ENCODE data around the gene RCBTB1.
A peak's percentile ranks its signal among the peaks of the same experiment; 100 is the strongest.
"Not testable (repeated sequence)": the region's sequence is repeated elsewhere in the genome, so short reads cannot be mapped to it uniquely, and the experiment has no call there.

RCBTB1 gene

DNA sequence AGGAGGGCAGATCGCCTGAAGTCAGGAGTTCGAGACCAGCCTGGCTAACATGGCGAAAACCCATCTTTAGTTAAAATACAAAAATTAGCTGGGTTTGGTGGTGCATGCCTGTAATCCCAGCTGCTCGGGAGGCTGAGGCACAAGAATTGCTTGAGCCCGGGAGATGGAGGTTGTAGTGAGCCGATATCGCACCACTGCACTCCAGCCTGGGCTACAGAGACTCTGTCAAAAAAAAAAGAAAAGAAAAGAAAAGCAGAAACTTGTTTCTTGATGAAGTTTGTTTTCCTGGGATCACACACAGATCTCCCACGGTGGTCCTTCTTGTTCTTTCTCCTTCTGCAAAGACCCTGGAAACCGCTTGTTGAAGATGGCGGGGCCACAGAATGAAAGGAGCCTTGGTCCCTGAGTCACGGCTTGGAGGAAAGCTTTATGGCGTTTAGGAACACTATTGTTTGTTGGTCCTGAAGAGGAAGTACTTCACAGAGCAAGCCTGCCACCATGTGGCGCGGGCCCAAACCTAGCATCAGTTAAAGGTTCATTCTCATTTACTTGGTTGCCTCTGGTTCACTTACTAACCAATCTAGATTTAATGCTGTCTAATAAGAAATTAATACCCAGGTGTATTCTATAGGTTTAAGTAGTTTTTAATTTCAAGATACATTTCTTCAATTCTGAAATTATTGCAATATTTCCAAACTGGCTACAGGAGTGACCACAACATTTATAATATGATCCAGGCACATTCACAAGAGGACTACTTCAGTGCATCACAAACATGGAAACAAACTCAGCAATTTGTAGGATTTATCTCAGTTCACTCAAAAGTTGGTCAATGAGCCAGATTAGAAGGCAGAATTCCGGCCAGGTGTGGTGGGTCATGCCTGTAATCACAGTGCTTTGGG lies 21.6 kb upstream of the RCBTB1 start:
- H3K4me3 ChIP-seq (ENCODE audit: low read depth, low read length), result no peak overlapping the region

DNA sequence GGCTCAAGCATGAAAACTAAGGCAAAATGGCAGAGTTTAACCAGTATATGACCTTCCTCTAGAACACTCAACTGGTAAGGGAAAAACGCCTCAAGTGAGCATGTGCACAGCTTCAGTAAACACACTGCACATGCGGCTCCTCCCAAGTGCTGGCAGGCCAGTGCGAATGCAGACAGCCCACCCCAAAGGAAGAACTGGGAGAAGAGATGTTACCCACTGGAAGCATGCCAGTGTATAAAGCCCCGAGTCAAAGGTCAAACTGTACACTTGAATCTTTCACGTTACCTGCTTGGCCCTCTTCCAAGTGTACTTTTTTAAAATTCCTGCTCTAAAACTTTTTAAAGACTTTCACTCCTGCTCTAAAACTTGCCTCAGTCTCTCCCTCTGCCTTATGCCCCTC lies 19.2 kb upstream of the RCBTB1 start:
- no peak overlapping the region for H3K4me3 ChIP-seq (ENCODE audit: low read depth, low read length)

DNA sequence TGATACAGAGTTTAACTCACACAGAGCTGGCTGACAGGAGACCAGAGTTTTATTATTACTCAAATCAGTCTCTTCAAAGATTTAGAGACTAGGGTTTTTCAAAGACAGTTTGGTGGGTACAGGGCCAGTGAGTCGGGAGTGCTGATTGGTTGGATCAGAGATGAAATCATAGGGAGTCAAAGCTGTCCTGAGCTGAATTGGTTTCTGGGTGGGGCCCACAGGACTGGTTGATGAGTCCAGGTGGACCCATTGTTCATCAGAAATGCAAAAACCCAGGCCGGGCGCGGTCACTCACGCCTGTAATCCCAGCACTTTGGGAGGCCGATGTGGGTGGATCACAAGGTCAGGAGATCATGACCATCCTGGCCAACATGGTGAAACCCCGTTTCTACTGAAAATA lies 17.3 kb upstream of the RCBTB1 start:
- not testable (repeated sequence) for H3K4me3 ChIP-seq (ENCODE audit: low read depth, low read length)

DNA sequence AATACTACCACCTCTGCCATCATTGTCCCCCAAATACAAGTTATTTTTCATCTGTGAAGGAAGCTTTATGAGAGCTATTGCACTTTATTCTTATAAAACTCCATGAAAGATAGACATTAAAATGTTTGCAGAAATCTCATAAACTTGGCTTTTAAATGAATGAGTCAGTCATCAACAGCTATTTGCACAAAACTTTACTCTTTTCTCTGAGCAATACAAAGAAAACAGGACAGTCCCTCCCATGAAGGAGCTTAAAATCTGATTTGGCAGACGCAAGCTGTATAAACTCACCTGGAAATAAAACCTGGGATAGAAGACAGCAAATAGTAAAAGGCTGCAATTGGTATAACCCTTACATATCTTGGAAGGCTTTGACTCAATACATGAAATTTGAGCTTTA lies 16.6 kb upstream of the RCBTB1 start:
- H3K4me3 ChIP-seq (ENCODE audit: low read depth, low read length), result no peak overlapping the region

DNA sequence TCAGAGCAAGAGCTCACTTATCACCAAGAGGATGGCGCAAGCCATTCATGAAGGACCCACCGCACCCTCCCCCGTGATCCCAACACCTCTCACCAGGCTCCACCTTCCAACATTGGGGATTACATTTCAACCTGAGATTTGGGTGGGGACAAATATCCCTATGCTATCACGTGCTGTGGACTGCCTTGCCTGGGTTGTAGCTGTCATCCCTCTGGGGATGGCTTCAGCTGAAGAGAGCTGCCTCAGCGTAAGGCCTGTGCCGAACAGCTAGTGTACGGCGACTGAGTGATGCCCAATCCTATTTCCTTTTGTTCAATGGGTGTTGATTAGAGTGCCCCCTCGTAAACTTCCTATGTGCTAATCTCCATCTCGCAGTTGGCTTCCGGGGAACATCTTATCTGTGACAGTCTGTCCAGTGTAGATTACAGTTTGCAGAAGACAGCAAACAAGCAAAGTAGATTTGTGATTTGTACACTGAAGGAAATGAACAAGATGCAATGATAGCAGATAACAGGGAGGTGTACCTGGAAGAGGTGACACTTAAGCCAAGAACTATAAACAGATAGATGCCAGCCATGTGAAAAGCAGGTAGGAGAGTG lies 11.8 kb upstream of the RCBTB1 start:
- H3K4me3 ChIP-seq (ENCODE audit: low read depth, low read length), result no peak overlapping the region

DNA sequence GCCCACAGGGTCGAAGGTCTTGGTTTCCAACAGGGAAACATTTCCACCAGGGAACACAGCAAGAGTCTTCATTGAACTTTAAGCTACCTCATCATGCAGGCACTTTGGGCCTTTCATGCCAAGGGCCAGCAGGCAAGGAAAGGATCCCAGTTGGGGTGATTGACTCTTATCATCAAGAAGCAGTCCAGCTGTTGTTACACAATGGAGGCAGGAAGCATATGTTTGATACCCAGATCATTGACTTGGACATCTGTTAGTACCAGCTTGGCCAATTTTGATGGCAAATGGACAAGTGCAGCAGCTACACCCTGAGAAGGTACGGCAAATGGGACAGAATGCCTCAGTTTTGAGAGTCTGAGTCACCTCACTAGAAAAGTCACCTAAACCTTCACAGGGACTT lies 10.9 kb upstream of the RCBTB1 start:
- H3K4me3 ChIP-seq (ENCODE audit: low read depth, low read length), result no peak overlapping the region

DNA sequence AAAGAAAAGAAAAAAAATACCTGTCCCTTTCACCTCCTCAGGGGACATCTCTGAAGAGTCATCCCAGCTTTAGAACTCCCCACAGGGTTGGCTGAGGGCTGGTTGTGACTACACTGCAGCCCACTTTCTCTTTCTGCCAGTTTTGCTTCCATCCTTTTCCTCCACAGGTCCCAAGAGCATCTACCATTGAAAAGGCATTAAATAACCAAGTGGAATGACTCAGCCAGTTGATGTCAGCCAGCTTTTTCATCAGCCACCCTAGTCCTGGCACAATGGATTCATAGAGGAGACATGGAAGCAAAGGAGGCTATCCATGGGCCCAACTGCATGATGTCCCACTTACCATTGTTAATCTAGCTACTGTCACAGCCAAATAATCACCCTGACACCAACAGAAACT lies 9.2 kb upstream of the RCBTB1 start:
- no peak overlapping the region for H3K4me3 ChIP-seq (ENCODE audit: low read depth, low read length)

DNA sequence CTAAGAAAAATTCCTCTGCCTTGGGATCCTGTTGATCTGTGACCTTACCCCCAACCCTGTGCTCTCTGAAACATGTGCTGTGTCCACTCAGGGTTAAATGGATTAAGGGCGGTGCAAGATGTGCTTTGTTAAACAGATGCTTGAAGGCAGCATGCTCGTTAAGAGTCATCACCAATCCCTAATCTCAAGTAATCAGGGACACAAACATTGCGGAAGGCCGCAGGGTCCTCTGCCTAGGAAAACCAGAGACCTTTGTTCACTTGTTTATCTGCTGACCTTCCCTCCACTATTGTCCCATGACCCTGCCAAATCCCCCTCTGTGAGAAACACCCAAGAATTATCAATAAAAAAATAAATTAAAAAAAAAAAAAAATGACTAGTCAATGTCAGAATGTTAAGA lies 8.5 kb upstream of the RCBTB1 start:
- not testable (repeated sequence) for H3K4me3 ChIP-seq (ENCODE audit: low read depth, low read length)

DNA sequence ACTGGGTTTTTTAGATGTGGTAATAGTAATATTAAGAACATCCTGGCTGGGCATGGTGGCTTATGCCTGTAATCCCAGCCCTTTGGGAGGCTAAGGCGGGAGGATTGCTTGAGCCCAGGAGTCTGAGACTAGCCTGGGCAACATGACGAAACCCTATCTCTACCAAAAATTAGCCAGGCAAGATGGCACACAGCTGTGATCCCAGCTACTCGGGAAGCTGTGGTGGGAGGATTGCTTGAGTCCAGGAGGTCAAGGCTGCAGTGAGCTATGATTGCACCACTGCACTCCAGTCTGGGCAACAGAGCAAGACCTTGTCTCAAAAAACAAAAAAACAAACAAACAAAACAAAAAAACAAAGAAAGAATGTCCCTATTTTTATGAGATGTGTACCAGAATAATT lies 5.4 kb upstream of the RCBTB1 start:
- not testable (repeated sequence) for H3K4me3 ChIP-seq (ENCODE audit: low read depth, low read length)

DNA sequence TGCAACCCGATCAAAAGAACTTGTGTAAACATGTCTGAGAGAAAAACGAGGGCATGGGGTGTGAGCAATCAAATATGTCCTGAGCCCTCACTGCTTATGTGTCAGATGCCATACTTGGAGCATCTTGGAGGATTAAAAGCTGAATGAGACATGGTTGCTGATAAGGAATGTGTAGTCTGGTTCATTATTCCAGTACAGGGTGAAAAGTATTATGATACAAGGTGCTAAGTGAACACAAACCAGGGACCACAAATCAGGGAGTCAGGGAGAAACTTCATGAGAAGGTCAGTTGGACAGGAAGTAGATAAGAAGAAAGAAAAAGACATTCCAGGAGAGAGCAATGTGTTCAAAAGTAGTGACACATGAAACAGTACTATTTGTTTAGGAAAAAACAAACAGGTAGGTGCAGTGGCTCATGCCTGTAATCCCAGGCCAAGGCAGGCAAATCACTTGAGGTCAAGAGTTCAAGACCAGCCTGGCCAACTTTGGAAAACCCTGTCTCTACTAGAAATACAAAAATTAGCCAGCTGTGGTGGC lies 2.0 kb upstream of the RCBTB1 start:
- H3K4me3 ChIP-seq (ENCODE audit: low read depth, low read length), result no peak overlapping the region

DNA sequence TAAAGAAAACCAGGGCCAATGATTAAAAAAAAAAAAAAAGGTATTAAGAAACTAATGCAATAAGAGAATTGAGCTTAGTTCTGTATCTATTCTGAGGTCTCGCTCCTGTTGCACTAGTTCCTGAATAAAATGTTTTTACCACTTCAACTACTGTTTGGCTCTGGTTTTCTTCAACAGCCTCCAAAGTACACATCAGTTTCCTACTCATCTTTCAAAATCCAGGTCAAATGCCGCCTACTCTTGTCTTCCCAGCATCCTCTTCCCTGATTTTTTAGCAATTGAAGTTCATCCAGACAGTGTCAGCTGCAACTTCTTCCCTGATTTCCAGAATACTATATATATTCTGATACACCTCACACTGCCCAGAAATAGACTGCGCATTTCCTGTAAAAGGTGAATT lies 1.4 kb upstream of the RCBTB1 start:
- H3K4me3 ChIP-seq (ENCODE audit: low read depth, low read length), result no peak overlapping the region

DNA sequence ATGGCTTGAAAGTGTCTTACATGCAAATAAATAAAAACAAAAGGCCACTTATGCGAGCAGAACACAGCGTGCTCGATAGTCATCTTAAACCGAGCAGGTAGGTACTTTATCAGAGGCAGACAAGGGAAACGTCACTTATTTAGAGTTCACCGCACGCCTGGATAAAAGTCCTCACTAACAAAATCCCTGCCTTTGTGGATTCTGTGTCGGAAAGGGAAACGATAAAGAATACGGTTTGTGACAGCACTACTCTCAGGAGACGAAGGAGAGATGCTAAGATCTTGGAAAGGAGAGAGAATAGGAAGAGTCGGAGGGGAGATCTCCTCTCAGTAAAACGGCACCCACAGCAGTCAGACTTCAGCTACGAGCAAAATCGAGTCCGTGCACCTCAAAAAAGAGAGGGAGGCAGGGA lies 581 bp downstream of the RCBTB1 start:
- H3K4me3 ChIP-seq (ENCODE audit: low read depth, low read length), result peak overlapping the region; percentile 92

DNA sequence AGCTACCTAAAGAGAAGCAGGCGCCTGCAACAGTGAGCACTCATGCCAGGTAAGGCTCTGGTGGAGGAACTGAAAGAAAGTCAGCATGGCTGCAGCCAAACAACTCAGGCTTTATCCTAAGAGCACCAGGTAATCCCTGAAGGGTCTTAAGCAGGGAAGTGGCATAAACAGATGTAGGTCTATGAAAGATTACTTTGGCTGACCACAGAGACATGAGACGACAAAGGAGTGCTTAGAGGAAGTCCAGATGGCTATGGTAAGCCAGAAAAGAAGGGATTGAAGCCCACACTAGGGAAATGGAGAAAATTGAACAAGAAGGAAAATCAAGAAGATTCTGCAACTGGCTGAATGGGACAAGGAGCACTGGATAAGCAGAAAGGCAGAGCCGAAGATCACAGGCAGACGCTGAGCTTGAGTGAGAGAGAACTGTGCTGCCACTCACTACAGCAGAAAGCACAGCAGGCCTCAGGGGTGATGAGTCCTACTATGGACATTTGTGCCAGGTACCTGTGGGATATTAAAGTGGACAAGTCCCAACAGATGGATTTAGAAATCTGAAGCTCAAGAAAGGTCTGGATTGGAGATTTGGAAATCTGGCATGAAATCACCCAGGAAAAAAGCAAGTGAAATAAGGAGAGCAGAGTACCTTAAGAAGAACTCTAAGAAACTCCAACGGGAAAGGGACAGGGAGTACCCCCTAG lies 4.2 kb downstream of the RCBTB1 start:
- H3K4me3 ChIP-seq (ENCODE audit: low read depth, low read length), result no peak overlapping the region

DNA sequence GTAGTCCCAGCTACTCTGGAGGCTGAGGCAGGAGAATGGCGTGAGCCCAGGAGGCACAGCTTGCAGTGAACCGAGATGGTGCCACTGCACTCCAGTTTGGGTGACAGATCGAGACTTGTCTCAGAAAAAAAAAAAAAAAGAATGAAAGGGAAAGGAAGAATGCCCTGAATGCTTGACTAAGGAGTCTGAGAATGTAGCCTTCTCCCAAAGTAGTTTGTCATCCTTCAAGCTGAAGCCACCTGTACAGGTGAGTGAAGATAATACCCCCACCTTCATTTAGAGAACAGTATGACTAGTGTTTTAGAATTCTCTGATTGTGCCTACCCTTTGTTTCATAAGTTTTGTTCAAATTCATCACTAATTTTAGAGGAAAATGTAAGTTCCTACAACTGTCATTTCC lies 5.9 kb downstream of the RCBTB1 start:
- no peak overlapping the region for H3K4me3 ChIP-seq (ENCODE audit: low read depth, low read length)

DNA sequence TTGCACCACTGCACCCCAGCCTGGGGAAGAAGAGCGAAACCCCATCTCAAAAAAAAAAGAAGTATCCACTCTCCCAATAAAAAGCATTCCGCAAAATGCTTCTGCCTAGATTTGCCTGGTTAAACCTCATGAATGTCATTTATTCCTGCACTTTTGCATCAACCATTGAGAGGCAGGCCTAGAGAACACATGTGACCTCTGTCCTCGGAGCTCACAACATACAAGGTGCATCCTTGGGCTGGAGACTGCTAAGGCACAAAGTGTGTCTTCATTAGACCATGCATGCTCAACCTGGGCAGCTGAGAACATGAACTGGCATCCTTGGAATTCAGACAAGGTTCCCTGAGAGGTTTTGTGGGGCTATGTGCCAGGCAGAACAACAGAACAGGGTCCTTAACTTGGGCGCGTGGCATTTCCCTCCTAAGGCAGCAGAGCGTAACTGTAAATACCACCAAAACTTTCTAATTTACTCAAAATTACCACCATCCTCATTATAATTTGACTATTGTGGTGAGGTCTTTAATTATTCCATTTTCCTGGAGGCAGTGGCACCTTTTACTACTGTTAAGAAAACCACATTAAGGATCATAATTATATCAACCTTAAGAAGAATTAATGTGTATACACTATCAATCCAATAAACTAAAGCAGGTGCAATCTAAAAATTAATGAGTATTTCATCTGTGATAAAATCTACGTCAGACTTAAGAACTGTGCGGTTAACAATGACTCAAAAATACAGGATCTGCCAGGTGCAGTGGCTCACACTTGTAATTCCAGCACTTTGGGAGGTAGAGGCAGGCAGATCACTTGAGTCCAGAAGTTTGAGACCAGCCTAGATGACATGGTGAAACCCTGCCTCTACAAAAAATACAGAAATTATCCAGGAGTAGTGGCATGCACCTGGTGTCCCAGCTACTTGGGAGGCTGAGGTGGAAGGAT lies 13.8 kb downstream of the RCBTB1 start:
- H3K4me3 ChIP-seq (ENCODE audit: low read depth, low read length), result no peak overlapping the region

DNA sequence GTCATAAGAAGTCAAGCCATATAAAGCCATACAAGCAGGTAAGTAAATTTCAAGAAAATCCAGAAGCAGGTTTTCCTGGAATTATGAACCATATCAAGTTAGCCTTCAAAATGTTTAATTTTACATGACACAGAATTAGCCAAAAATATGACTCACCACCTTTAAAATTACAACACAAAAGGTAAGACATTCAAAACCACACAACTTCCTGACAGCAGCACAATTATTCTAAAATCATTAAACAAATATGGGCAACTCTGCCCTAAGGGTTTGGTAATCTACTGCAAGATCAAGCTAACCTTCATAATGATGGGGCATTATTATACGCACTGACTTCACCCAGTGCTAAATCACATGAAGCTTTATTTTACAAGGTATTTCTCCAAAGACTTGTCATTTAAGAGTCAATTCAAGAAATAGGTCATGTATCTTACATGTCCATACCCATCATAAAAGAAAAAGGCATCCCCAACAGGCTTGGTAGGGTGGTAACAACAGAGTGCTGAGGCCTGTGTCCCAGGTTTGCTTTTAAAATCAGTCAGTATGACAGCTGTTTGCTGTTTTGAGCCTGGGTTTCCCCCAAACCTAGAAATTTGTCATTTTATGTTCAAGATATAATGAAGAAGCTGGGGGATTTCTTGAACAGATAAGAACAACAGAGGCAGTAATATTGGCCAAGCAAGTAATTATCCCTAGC lies 15.2 kb downstream of the RCBTB1 start:
- H3K4me3 ChIP-seq (ENCODE audit: low read depth, low read length), result no peak overlapping the region

DNA sequence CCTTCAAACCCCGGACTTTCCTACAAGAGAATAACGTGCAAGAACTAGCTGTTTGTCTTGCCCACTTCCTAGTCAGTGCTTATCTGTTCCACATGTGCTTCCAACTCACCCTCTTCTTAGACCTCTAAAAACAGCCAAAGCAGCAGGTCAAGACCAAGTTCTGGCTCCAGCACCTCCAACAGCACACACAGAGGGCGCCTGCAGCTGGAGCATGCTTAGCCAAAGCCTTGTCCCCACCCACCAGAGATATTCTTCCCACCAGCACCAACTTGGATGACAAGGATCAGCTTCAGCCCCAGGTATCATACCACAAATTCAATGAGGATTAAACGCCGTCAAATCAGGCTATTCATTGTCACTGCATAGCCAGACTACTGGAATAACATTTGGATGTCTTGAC lies 17.9 kb downstream of the RCBTB1 start:
- no peak overlapping the region for H3K4me3 ChIP-seq (ENCODE audit: low read depth, low read length)

DNA sequence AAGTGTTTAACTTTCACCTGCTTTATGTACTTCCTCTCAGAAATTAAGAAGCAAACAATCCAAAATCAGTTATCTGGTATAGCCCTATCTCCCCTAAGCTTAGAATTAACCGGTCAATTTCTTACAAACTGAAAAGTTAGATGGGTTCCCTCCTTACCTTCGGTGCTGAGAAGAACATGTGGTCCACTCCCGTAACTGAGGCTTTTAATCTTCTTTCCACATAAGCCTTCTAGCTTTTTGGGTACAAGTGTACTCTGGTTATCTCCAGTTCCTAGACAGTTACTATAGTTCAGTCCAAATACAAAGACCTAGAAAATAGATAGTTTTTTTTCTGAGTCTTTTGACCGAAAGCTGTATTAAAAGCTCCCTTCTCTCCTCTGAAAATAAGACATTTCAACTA lies 18.9 kb downstream of the RCBTB1 start:
- no peak overlapping the region for H3K4me3 ChIP-seq (ENCODE audit: low read depth, low read length)

DNA sequence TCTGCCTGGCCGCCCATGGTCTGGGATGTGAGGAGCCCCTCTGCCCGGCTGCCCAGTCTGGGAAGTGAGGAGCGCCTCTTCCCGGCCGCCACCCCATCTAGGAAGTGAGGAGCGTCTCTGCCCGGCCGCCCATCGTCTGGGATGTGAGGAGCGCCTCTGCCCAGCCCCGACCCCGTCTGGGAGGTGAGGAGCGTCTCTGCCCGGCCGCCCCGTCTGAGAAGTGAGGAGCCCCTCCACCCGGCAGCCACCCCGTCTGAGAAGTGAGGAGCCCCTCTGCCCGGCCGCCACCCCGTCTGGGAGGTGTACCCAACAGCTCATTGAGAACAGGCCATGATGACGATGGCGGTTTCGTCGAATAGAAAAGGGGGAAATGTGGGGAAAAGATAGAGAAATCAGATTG lies 19.9 kb downstream of the RCBTB1 start:
- not testable (repeated sequence) for H3K4me3 ChIP-seq (ENCODE audit: low read depth, low read length)

DNA sequence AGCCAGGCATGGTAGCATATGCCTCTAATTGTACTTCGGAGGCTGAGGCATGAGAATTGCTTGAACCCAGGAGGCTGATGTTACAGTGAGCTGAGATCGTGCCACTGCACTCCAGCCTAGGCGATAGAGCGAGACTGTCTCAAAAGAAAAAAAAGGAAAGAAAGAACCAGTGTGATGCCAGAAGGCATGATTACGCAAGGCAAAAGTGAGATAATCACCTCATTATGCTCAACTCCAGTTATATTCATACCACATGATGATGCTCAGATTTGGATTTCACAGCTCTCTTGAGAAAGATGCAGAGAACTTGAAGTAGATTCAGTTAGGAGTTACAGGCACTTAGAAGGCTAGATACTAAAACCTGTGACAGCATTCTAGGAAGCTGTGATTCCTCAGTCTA lies 21.8 kb downstream of the RCBTB1 start:
- H3K4me3 ChIP-seq (ENCODE audit: low read depth, low read length), result no peak overlapping the region
